NCI-H345 treated with DMSO at 0.1 percent for 48 hours (cell line): ENCODE data around the gene L3MBTL4.

Experiments used
- DNase-seq: peaks from one replicate; lab custom pipeline; 2025; ENCODE audit not compliant: unreplicated experiment; lab: John Stamatoyannopoulos, UW

L3MBTL4 gene

DNA sequence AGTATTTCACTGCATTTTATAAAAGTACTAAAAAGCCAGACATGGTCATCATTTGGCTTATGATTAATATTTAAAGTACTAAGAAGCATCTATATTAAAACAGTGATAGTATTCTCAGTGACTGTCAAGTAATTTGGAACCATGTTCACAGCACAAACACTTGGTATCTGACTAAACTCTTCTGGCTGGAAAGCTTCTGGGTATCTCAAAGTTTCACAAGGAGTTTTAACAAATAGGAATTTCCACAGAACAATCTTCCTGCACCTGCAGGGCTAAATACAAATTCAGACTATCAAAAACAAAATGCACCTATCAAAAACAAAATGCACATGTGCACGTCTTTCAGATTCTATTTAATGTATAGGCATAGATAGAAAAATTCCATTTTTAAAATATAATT, 158.8 kb downstream of the L3MBTL4 start:
- DNase-seq: no peak

DNA sequence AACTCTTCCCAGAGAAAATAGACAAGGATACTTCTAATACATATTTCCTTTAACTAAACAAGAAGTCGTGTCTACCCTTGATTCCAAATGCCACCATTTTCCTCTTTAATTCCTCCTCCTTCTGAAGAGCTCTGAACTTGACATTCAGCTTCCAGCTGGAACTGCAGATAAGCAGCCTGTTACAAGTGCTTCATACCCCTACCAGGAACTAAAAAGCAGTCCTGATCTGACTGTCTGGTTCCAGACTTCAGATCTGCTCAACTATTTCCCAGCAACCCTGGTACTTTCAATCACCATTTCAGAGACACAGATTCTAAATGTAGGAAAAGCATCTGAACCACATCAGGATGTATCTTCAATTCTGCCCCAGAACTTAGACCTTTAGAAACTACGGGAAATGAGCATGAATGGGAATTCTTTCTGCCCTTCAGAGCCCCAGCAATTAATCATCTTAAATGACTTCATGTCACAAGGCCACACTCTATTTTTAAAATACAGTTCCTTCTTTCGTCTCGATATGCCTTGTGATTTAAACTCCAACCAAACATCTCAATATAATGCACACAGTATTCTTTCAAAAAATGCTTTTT, 159.5 kb downstream of the L3MBTL4 start:
- no peak for DNase-seq

DNA sequence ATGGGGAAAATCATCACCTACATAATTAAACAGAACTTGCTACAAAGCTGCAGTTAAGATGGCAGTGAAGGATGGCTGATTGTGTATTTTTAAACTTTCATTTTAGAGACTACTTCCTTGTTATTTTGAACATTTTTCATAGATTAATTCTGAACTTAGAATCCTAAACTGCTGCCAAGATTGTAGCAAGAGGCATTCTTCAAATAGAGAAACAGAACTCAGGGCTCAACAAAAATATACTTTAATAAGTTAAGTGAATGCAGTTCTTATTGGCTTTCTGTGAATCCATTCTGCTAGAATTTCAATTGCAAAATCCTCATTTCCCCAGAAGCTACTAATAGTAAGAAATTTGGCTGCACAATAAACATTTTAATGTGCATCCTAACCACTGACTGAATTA, 160.3 kb downstream of the L3MBTL4 start:
- DNase-seq: no peak

DNA sequence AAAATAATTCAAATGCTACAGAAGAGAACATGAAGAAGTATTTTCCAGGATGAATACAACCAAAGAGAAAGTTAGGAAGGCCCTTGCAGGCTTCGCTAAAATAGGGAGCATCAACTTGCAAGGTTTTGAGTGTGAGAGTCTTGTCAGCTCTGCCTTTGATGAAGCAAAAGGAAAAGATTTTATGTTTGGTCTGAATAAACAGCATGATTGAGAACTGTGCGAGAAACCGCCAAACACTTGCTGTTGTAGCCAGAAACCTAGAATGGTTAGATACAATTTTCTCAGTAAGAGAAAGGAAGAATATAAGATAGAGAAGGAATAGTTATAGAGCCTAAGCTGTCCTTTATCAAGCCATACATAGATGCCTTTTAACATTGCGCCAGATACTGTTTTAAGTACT, 163.6 kb downstream of the L3MBTL4 start:
- DNase-seq: no peak

DNA sequence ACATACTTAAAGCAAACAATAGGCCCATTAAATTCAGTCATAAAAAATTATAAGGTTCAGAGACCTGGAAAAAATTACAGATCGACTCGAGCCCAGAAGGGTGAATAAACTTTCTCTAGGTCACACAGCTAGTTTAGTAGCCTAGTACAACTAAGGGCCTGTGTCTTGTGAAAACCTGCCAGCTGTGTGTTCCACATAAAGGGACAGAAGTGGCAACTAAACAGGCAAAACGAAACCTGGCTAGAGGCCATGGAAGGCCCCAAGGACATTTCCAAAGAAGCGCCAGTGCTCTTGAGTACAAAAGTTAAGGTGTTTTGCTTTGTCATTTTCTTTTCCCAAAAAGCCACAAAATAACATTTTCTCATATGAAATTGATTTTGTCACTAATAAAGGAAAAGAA, 164.9 kb downstream of the L3MBTL4 start:
- no peak for DNase-seq

DNA sequence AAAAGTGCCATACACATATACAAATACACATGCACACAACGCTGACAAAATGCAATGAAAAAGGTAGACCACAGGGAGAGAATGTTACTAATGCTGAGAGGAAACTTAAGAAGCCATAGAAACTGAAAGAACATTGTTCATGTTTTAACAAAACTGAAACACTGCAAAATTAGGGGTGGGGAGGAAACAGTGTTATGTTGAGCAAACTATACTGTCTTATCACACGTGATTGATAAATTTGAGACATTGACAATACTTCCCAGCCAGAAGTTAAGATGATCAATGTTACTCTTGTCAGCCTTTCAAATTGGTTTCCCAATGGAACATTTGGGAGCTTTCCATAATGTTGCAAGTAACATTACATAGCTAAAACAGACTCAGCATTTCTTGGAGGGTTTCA, 165.5 kb downstream of the L3MBTL4 start:
- DNase-seq: no peak

DNA sequence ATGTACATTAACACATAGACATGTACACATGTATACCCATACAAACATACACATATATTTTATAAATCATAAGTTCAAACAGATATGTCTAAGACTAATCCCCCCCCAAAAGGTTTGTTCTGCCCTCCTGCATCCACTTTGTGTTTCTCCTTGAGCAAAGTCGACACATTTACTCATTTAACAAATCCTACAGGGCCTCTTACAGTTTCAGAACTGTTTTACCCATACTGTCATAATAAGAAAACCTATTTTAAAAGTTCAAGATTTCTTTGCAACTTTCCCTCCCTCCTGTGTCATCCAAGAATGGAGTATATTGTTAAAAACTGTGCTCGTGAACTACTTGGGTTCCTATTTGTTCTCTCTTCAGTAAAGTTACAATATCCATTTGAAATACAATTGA, 166.7 kb downstream of the L3MBTL4 start:
- no peak for DNase-seq

DNA sequence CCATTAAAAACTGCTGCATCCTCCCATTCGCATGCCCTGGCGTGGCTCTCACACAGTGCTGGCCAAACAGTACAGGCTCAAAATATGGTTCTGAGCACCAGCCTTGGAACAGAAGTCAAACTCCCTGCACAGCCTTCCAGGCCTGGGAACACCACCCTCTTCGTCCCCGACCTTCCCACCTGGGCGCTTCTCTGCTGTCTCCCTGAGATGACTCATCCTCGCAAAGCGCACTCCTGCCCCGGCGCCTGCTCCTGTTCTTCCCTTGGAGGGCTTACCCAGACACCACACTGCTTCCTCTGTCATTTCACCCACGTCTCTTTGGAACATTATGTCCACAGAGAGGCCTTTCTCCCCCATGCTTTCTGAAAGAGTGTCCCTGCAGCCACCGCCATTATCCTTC, 172.7 kb downstream of the L3MBTL4 start:
- no peak for DNase-seq

DNA sequence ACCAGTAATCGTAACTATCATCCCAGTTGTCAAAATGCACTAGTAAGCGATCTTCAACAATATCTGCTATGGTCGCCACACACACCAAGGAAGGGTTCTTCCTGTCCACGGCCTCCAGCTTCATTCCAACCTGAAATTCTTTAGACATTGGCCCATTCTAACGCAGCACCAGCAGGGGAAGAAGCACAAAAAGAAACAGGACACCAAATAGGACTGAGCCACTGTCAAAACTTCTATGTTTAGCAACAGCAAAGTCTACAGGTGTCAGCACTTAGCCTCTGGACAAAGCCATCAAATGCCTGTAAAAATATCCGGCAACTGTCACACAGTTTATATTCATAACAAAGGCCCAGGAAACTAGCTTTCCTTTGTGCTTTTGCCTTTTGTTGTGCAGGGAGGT, 175.0 kb downstream of the L3MBTL4 start:
- DNase-seq: no peak

DNA sequence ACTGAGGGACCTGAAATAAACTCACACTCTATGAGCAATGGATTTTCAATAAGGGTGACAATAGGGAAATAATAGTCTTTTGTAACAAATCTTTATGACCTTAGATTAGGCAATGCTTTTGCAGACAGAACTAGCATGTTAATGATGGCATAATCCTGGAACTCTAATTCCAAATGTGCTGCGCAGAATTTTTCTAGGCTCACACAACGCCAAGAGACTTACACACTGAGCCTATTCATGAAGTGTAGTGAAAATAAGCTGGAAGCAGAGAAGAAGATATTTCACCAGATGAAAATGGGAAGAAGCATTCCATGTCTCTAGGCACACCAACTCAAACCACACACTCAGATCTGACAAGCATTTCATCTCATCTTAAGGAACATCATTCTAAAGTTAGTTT, 178.5 kb downstream of the L3MBTL4 start:
- no peak for DNase-seq

DNA sequence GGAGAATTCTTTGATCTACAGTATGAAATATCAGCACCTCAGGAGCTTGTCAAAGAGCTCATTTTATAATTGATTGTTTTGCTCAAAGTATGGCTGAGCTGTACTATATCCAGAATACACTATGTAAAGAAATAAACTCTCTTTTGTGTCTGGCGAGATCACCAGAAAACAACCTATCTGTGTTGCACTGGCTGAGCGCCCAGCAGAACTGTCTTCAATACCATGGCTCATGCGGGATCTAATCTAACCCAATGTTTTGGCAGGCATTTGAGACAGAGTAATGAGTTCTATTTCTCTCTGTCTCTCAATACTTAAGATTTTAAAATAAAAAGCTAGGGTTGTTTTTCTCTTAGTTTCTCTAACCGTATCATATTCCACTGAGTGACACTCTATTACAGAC, 192.4 kb downstream of the L3MBTL4 start:
- DNase-seq: no peak

DNA sequence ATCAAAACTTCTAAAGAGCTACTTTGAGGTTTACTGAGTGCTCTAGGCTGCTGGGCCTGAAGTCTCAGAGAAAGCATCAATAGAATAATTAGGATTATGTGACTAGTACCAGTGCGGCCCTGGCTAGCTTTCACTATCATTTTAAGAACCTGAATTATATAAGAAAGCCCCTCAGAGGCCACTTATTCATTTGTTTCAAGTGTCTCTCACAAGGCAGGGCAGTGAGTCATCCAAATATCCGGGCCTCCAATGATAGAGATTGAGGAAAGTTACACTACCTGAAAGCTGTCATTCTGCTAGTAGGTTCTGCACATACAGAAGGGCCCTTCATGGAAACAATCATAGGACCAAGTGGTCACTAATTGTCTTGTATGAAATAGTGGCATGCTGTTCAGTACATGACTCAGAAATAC, 193.1 kb downstream of the L3MBTL4 start:
- DNase-seq: no peak

DNA sequence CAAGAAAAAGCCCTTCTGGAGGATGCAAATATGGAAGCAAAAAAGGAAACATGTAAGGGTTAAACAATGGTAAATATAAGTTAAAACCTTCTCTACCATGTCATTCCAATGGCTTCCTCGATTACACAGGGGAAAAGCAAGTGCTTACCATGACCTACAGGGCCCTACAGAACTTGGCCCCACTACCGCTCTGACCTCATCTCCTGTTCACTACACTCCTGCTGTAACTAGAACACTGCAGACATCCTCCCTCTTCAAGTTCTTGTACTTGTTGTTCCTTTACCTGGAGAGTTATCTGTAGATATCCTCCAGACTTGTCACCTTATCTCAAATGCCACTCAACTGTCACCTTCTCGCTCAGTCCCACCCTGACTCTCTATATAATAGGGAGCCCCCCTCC, 194.6 kb downstream of the L3MBTL4 start:
- no peak for DNase-seq

DNA sequence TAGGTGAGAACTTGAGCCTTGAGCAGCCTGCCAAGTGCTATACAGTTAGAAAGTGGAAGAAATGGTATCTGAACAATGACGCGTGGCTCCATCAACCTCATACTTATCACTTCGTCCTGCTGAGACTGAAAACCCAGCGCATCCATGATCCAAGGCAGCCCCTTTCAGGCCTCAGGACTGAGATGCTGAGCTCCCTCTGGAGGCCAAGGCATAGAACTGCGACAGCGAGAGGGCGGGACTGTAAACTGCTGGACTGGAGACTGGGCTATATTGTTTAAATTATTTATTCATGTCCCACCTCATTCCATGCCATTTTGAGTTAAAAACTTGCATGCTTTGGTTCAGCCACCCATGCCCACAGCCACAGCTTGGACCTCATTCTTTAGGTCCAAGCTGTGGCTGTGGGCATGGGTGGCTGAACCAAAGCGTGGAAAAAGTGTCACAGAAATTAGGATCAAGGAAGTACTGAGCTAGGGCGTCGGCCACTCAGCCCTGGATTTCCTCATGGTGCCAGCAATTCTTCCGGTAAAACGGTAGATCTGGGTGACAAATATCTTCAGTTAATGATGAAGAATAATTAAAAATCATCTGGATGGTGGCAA, 195.5 kb downstream of the L3MBTL4 start:
- no peak for DNase-seq

DNA sequence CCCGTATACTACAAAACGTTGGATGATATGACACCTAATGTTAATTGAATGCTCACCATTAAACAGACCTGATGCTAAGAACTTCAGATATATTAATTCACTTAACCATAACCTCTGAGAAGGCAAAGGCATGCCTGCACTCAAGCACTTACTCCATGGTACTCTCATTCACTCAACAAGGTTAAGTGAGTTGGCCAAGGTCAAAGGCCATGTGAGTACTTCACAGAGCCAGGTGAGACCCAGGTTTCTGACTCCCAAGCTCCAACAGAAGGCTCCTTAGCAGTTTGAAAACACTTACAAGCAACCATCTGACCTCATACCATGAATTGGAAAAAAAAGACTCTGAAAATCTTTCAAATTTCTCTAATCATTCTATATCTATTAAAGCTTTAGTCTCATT, 198.8 kb downstream of the L3MBTL4 start:
- DNase-seq: no peak

DNA sequence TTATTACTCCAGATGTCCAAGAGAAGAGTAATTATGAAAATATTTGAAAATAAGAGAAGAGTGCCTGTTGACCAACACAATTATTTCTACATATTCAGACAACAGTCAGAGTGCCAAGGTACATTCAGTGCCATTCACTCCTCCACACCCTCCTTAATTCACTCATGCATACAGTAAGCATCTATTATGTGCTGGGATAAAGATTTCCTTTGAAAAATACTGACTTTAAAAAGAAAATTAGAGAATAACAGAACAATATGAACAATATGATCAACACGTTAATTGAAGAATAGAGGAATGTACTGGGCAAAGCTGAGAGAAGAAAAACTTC, 203.6 kb downstream of the L3MBTL4 start:
- no peak for DNase-seq

DNA sequence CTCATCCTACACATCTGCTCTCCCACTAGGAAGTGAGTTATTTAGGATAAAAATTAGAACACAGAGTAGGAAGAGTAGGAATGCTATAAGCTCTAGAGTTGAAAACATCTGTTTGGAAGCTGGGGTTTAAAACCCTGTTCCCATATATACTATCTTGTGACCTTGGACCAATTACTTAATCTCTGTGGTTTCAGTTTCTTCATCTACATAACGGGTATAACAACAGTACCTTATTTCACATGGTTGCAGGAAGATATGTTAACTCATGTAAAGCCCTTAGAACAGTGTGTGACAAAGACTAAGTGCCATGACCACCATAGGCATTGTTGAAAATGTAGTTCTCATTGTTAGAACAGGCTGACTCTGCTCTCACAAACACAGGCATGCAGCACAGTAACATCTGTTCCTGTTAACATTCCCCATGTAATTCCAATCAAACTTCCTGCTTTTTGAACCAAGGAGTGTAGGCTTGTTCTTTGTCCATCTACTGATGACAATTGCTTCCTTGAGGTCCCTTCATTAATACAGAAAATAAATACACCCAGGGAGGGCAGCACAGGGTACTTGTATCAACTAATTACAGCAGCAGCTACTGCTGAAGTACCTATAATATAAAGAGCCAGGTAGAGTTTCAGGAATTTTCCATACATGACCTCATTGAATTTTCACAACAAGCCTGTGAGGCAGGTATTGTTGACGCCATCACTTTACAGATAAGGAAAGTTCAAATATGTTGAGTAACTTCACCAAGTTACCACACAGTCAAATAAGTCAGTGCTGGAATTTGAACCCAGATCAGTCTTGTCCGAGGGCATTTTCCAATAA, 204.2 kb downstream of the L3MBTL4 start:
- no peak for DNase-seq

DNA sequence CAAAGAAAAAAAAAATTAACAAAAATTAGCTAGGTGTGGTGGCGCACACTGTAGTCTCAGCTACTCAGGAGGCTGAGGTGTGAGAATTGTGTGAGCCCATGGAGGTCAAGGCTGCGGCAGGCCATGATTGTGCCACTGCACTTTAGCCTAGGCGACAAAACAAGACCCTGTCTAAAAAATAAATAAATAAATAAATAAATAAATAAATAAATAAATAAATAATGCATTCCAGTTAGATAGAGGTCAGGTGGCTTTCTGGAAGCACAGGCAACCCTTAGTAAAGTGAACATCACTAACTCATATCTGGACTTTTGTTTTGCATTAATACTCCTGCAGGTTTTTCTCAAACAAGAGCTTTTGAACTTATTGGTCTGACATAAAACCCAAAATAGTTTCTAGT, 206.8 kb downstream of the L3MBTL4 start:
- no peak for DNase-seq

DNA sequence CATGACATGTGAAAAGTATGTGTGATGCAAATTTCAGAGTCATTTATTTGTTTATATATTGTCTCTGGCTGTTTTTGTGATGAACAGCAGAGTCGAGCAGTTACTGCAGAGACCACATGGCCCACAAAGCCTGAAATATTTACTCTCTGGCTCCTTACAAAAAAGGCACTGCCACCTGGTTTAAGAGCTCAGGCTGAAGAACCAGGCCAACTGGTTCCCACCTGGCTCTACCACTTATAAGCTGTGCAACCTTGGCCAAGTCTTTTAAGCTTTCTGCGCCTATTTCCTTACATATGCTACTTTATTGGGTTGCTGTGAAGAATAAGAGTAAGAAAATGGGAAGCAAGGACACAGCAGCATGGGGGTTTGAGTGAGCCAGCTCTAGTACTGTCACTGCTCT, 207.6 kb downstream of the L3MBTL4 start:
- peak; percentile 51 for DNase-seq

DNA sequence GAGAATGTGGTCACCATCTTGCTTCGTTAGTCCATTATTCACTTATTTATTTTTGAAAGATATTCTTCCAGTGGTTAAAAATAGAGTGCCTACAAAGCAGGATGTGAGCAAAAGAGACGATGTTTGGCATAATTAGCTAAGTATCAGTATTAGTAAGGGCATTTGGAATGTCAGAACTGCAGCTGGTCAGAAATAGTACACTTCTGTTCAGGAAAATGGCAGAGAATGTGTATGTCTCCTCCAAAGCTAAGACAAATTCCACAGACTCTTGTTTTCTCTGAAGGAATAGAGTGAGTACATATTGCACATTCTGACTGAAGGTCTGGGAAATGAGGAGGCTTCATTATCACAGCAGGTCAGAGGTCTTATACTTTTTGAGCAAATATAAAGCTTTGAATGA, 209.0 kb downstream of the L3MBTL4 start:
- no peak for DNase-seq

DNA sequence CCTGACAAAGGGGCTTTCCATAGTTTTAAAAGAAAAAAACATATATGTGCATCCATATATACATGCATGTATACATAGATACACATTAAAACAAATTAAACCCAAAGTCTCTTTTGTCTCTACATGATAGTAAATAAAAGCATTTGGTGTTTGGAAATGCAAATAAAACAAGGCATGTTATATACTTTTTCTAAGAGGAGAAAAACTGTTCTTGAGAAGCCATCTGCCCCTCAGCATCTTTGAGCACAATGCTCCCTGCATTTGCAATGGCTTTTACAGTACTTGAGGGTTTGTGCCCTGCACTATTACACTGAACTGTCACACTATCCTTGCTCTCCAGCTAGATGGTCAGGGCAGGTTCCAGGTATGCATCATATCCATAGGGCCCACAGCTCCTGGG, 210.2 kb downstream of the L3MBTL4 start:
- DNase-seq: no peak

DNA sequence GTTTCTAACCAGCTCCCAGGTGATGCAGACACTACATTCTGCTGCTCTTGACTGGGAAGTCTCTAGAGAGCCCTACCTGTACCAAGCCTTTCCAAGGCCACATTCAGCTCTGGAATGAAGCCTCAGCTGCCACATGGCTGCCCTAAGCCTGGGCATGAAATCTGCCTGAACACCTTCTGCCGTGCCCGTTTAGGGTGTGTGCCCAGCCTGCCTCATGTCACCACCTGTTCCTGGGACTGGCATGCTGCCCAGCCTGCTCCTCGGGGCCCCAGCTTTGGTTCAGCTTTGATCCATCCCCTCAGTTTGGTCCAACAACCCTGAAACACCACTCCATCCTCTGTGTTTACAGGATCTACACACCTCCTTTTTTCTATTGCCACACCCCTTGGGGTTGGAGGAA, 210.9 kb downstream of the L3MBTL4 start:
- peak; percentile 50 for DNase-seq

DNA sequence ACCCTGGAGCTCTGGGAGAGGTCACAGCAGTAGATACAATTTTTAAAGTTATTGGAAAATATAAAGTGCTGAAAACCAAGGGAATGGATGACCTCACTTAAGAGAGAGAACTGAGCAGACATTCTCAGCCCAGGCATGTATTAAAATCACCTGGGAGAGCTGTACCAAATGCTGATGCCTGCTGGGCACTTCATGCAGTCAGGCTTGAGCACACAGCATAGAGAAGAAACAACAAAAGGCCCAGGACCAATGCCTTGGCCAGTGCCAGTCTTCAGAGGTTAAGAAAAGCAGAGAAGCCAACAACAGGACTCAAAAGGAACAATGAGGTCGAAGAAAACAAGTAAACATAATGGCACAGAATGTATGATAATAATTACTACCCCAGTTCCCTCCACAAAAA, 211.8 kb downstream of the L3MBTL4 start:
- no peak for DNase-seq
